GM19455 (cell line): ENCODE results near the gene RFX6.
A peak's percentile ranks its signal among the peaks of the same experiment; 100 is the strongest.

ENCODE experiments used
- ATAC-seq: cut with Tn5 transposase; IDR thresholded peaks from one replicate; pipeline ENCODE4 v1.9.1; 2021; ENCODE audit not compliant: unreplicated experiment

Gene RFX6

DNA sequence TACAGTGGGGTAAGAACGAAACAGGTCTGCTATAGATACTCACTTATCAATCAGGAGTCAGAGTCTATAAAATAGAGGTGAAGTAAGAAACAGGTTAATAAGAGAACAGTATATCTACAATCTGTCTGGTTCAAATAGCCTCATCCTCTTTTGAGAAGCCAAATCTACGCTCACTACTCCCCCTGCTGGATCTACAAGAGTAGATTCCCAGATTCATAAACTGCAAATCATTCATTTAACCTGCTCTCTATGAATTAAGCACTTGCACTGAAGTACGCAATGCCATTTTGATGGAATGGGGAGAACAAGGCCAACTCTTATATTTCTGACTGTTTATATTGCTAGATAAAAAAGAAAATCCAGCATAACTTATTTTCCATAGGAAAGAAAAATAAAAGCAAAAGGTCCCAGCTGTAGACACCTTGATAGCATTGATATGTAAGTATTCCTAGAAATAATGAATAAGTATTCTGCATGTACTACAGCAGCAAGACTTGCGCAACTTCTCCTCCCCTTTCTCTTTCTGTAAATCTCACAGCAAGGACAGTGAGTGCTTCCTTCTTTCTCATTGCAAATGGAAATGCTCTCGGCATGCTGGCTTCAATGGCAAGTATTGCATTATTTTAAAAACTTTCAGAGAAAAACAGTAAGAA lies 92.3 kb downstream of the RFX6 start:
- ATAC-seq = peak; percentile 75

- no peak for ATAC-seq
These were observed 94.9 kb downstream of the RFX6 start for GRCh38 chr6:116971959-116972358.

GRCh38 chr6:116973976-116974375 lies 96.9 kb downstream of the RFX6 start:
- no peak for ATAC-seq

GRCh38 chr6:116974526-116975316 lies 97.7 kb downstream of the RFX6 start:
- ATAC-seq = no peak

DNA sequence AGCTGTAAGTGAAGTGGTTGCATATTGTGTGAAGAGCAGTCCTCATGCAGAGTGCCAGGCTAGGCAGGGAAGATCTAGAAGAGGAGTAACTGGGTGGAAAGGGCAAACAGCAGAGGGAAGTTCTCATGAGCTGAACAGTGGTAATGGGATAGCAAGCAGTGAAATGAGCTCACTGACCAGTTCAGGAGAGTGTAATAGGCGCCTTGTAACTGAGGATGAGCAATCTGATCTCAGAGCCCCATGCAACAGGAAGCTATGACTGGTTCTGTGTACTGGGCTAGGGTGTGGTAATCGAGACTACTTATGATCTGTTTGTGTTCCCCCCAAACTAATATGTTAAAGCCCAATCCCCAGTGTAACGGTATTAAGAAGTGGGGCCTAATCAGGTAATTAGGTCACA lies 98.6 kb downstream of the RFX6 start:
- ATAC-seq = no peak

DNA sequence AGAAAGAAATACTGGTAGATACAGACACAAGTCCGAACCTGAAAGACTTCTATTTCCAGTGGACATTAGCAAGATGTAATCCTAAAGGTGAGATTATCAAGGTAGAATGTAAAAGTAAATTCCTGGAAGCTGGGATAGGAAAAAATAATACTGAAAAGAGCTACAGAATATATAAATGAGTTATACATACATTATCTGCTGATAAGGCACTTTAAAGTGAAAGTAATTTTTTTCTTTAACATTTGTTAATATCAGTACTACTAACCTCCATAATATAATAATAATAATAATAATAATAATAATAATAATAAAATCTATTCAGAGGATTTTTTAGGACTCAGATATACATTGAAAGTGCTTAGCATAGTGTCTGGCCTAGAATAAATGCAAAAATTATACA lies 102.5 kb downstream of the RFX6 start:
- no peak for ATAC-seq
